ENCODE data around the gene PAWR. TPM values are rescaled to one million over a fixed set of nuclear protein-coding genes. Genes with fewer than 3 reads are reported as not detected.
"Not testable (repeated sequence)": the region's sequence is repeated elsewhere in the genome, so short reads cannot be mapped to it uniquely, and the experiment has no call there.

Gene PAWR
- polyA plus RNA-seq, 1 experiment = 10.5 TPM

GRCh38 chr12:79629561-79629960, 61.2 kb downstream of the PAWR start:
- no peak overlapping the region for H3K4me3 ChIP-seq (ENCODE audit: low read depth, low read length)
- H3K27me3 ChIP-seq (ENCODE audit: control insufficient read depth, insufficient read depth, low read length) = no peaks in the 10 kb centered on the region
- ChIA-PET POLR2A (interaction anchor here (0.7 kb wide), 1 partner anchor 209 kb away, joined by 7 read pairs; no protein-coding TSS in a partner anchor), CTCF (no interaction called here)
- no peak for DNase-seq (ENCODE audit: low read depth)
- TF ChIP-seq CTCF (IDR thresholded peaks at IDR 0.05; ENCODE audit: insufficient read depth, low read depth, low read length) = no peak
- H3K36me3 ChIP-seq (ENCODE audit: control insufficient read depth, insufficient read depth, low read length) = no peaks in the 10 kb centered on the region

- H3K4me3 ChIP-seq (ENCODE audit: low read depth, low read length); POLR2A ChIA-PET; DNase-seq (ENCODE audit: low read depth); H3K27me3 ChIP-seq (ENCODE audit: control insufficient read depth, insufficient read depth, low read length); CTCF ChIA-PET; H3K36me3 ChIP-seq (ENCODE audit: control insufficient read depth, insufficient read depth, low read length): not testable (repeated sequence)
These were observed 64.0 kb downstream of the PAWR start for GRCh38 chr12:79626735-79627134.

- POLR2A ChIA-PET = no interaction called here
- no peaks in the 10 kb centered on the region for H3K27me3 ChIP-seq (ENCODE audit: control insufficient read depth, insufficient read depth, low read length)
These were observed 66.4 kb downstream of the PAWR start for GRCh38 chr12:79624378-79624777.

GRCh38 chr12:79619872-79620562, 70.7 kb downstream of the PAWR start:
- Histone ChIP-seq H3K4me3 (ENCODE audit: low read depth, low read length) (no peak overlapping the region), H3K27me3 (ENCODE audit: control insufficient read depth, insufficient read depth, low read length) (no peaks in the 10 kb centered on the region), H3K36me3 (ENCODE audit: control insufficient read depth, insufficient read depth, low read length) (peaks cover 6% of the 10 kb centered on the region)
- ChIA-PET CTCF (no interaction called here), POLR2A (no interaction called here)
- TF ChIP-seq CTCF (IDR thresholded peaks at IDR 0.05; ENCODE audit: insufficient read depth, low read depth, low read length) = no peak
- DNase-seq (ENCODE audit: low read depth) = no peak

More at GRCh38 chr12:79624378-79624777, 66.4 kb downstream of the PAWR start:
- CTCF ChIA-PET = no interaction called here
- no peak overlapping the region for H3K4me3 ChIP-seq (ENCODE audit: low read depth, low read length)
- H3K36me3 ChIP-seq (ENCODE audit: control insufficient read depth, insufficient read depth, low read length) = peaks cover 6% of the 10 kb centered on the region
- DNase-seq (ENCODE audit: low read depth) = no peak
- TF ChIP-seq CTCF (IDR thresholded peaks at IDR 0.05; ENCODE audit: insufficient read depth, low read depth, low read length) = no peak

GRCh38 chr12:79618848-79619404, 71.8 kb downstream of the PAWR start:
- peaks cover 6% of the 10 kb centered on the region for H3K36me3 ChIP-seq (ENCODE audit: control insufficient read depth, insufficient read depth, low read length)
- H3K27me3 ChIP-seq (ENCODE audit: control insufficient read depth, insufficient read depth, low read length) = no peaks in the 10 kb centered on the region
- DNase-seq (ENCODE audit: low read depth) = peak; percentile 12
- ChIA-PET CTCF (no interaction called here), POLR2A (no interaction called here)
- H3K4me3 ChIP-seq (ENCODE audit: low read depth, low read length) = no peak overlapping the region
- TF ChIP-seq CTCF (IDR thresholded peaks at IDR 0.05; ENCODE audit: insufficient read depth, low read depth, low read length) = no peak

Measured in BJ (cell line).